Measurements from ENCODE around the gene CACNA1C.
A peak's percentile ranks its signal among the peaks of the same experiment; 100 is the strongest.
"Not testable (repeated sequence)": the region's sequence is repeated elsewhere in the genome, so short reads cannot be mapped to it uniquely, and the experiment has no call there.

Gene CACNA1C

DNA sequence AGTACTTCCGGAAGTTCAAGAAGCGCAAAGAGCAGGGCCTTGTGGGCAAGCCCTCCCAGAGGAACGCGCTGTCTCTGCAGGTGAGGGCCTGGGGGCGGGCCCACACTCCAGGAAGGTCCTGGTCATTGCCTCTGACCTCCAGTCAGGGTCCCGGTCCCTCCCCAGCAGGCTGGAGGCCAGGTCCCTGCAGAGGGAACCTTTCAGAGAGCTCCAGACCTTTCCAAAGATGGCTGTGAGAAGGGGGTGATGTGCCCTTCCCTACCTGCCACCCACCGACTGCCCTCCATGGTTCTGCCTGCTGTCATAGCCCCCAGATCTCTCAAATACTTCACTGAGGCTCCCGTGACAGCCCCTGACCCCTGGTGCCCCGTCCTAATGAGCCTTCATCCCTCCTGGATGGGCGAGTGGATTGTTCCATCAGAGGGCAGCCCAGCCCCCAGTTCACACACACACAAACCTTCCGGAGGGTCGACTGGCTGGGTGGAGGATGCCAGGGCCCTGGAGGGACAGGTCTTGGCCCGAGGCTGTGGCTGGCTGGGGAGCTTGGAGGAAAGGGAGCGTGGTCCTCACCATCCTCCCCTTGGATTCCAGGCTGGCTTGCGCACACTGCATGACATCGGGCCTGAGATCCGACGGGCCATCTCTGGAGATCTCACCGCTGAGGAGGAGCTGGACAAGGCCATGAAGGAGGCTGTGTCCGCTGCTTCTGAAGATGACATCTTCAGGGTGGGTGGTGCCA, 624.5 kb downstream of the CACNA1C start:
- no peak for DNase-seq (ENCODE audit: extremely low read depth in 1 of 2, low read depth in 1 of 2)

- no peak for DNase-seq (ENCODE audit: extremely low read depth in 1 of 2, low read depth in 1 of 2)
Observed at GRCh38 chr12:2678426-2678825, 625.6 kb downstream of the CACNA1C start.

GRCh38 chr12:2679068-2679815, 626.5 kb downstream of the CACNA1C start:
- DNase-seq (ENCODE audit: extremely low read depth in 1 of 2, low read depth in 1 of 2) = no peak

DNA sequence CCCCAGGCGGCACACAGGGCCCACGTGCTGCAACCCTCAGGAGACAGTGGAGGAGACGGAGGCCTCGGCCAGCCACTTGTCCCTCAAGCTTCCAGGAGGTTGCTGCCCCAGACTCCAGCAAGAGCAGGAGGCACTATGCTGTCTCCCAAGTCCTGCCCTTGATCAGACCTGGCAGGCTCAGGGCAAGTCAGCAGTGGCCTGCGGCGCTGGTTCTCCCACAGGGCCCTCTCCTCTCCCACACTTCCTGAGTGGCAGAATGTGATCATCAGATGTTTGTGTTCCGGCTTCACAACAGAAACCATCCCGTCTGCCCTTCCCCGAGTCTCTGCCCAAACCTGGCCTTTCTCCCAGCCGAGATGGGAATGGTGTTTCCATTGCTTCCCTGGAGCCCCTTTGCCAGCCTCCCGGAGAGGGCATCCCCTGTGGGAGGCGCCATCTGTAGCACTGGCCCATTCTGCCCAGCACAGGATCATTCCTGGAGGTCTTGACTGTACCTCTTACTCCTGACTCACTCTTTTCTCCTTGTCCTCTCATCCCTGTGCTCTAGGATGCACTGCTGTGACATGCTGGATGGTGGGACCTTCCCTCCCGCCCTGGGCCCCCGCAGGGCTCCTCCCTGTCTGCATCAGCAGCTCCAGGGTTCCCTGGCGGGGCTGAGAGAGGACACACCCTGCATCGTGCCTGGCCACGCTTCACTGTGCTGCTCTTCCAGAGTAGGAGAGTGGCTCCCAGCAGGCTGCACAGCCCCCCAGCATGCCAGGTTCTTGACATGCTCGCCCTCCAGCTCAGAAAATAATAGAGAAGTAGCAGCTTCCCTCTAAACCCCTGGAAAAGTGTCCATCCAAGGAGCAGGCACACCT, 627.3 kb downstream of the CACNA1C start:
- no peak for DNase-seq (ENCODE audit: extremely low read depth in 1 of 2, low read depth in 1 of 2)

- no peak for DNase-seq (ENCODE audit: extremely low read depth in 1 of 2, low read depth in 1 of 2)
Observed at GRCh38 chr12:2680676-2681039, 627.9 kb downstream of the CACNA1C start.

DNA sequence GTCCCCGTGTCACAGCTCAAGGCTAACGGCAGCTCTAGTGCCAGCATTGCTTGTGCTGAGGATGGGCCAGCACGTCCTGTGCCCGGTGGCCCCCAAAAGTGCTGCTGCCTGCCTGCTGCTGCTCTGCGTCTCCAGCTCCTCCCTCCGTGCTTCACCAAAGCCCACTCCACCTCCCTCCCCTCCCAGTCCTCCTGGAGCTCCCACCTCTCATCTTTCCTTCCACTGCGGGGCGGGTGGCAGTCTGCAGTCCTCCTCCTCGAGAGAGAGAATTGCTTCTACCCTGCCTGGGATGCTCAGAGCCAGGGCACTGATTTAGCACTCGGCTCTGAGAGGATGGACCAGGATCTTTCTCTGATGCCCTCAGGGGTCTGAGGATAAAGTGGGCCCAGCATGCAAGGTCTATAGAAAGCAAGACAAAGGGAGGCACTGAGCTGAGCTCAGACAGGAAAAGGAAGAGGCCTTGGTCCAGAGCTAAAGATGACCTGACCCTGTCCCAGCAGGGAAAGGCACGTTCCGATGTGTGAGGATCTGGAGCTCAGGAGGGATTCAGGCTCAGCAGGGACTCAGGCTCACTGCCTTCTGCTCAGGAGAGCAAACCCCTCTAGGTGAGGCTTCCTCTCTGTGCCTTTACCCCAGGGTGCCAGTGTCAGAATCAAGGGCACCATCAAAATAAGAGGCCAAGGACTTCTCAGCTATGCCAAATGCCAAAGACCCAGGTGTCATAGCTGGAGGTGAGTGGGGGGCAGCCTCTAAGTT, 628.8 kb downstream of the CACNA1C start:
- no peak for DNase-seq (ENCODE audit: extremely low read depth in 1 of 2, low read depth in 1 of 2)

GRCh38 chr12:2682296-2683251, 629.8 kb downstream of the CACNA1C start:
- no peak for DNase-seq (ENCODE audit: extremely low read depth in 1 of 2, low read depth in 1 of 2)

GRCh38 chr12:2683283-2684025, 630.7 kb downstream of the CACNA1C start:
- DNase-seq (ENCODE audit: extremely low read depth in 1 of 2, low read depth in 1 of 2) = no peak

DNA sequence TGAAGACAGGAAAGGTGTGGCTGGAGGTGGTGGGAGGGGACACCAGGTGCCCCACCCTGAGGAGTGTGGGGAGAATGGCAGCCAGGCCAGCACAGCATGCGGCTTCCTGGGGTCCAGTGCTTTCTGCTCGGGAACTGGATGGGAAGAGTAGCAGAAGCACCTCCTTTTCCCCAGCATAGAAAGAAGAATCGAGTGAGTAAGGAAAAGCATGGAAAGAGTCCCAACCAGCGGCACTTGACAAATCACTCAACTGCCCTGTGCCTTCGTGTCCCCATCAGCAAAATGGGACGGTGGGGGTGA, 631.2 kb downstream of the CACNA1C start:
- DNase-seq (ENCODE audit: extremely low read depth in 1 of 2, low read depth in 1 of 2) = not testable (repeated sequence)

- not testable (repeated sequence) for DNase-seq (ENCODE audit: extremely low read depth in 1 of 2, low read depth in 1 of 2)
Observed at GRCh38 chr12:2685620-2686279, 633.0 kb downstream of the CACNA1C start.

DNA sequence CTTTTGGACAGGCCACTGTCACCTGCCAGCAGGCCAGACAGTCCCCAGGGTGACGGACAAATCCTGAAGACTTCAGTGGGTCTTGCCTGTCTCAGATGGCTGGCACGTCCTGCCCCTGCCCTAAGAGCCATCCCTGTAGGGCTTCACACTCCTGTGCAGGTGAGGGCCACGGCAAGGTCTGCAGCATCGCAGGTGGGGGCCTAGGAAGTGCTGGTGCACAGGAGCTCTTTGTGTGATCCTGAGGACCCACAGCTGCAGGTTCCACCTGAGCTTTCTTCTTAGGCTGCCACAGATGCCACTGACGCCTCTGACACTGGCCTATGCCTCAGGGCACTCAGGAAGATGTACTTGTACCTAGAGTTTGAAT, 633.5 kb downstream of the CACNA1C start:
- no peak for DNase-seq (ENCODE audit: extremely low read depth in 1 of 2, low read depth in 1 of 2)

DNA sequence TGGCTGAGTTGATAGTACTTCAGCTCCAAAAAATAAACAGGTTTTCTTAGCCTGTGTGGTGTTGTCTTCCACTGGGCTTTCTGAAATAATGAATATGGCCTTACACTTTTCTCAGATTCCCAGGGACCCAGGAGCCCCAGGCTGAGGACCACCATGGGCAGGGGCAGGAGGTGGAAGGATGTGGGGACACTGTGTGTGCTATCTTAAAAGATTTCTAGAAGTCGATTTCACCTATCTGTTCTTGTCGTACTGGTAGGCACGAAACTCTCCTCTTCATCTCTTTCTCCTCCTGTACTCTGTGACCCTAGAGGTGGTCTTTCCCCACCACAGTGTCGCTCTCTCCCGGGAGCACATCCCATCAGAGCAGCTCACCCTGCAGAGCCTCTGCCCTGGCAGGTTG, 634.3 kb downstream of the CACNA1C start:
- no peak for DNase-seq (ENCODE audit: extremely low read depth in 1 of 2, low read depth in 1 of 2)

DNA sequence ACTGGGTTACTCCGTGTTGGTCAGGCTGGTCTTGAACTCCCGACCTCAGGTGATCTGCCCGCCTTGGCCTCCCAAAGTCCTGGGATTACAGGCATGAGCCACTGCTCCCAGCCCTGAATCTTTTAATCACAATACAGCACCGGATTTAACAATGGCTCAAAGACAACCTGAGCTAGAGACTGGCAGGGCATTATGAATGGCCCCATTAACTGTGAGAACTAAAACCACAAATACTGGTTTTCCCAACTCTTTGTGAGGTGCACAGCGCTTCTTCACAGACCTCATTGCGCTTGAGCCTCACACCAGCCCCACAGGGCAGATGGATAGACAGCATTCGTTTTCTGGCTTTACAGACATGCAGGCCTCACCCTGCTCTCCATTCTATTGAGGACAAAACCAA, 634.9 kb downstream of the CACNA1C start:
- DNase-seq (ENCODE audit: extremely low read depth in 1 of 2, low read depth in 1 of 2) = no peak

- no peak for DNase-seq (ENCODE audit: extremely low read depth in 1 of 2, low read depth in 1 of 2)
Observed at GRCh38 chr12:2688381-2688931, 635.7 kb downstream of the CACNA1C start.

- no peak for DNase-seq (ENCODE audit: extremely low read depth in 1 of 2, low read depth in 1 of 2)
Observed at GRCh38 chr12:2689393-2689792, 636.6 kb downstream of the CACNA1C start.

GRCh38 chr12:2689879-2690278, 637.1 kb downstream of the CACNA1C start:
- DNase-seq (ENCODE audit: extremely low read depth in 1 of 2, low read depth in 1 of 2) = no peak

DNA sequence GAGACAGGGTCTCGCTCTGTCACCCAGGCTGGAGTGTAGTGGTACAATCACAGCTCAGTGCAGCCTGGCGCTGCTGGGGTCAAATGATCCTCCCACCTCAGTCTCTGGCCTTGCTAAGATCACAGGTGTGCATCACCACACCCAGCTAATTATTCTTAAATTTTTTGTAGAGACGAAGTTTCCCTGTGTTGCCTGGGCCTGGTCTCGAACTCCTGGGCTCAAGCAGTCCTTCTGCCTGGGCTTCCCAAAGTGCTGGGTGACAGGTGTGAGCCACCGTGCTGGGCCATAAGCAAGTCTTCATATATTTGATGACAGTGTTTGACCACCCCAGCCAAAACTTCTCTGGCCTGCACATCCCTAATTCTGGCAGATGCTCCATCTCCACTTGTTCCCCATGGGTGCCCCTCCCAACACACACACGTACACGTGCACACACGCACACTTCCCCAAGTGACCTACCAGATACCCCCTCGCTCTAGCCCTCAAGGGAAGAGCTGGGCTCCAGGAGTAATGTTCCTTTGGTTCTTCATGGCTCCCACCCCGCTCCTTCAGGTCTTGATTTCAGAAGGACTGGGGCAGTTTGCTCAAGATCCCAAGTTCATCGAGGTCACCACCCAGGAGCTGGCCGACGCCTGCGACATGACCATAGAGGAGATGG, 637.7 kb downstream of the CACNA1C start:
- DNase-seq (ENCODE audit: extremely low read depth in 1 of 2, low read depth in 1 of 2) = no peak

- DNase-seq (ENCODE audit: extremely low read depth in 1 of 2, low read depth in 1 of 2) = peak in 1 of 2 donors; percentile 32
Observed at GRCh38 chr12:2691006-2691344, 638.2 kb downstream of the CACNA1C start.

Data from activated CD8-positive, alpha-beta memory T cell treated with anti-CD3 and anti-CD28 coated beads for 1 hour (primary cell).